Measurements from ENCODE around the gene LHFPL5.
A peak's percentile ranks its signal among the peaks of the same experiment; 100 is the strongest.

The LHFPL5 gene

DNA sequence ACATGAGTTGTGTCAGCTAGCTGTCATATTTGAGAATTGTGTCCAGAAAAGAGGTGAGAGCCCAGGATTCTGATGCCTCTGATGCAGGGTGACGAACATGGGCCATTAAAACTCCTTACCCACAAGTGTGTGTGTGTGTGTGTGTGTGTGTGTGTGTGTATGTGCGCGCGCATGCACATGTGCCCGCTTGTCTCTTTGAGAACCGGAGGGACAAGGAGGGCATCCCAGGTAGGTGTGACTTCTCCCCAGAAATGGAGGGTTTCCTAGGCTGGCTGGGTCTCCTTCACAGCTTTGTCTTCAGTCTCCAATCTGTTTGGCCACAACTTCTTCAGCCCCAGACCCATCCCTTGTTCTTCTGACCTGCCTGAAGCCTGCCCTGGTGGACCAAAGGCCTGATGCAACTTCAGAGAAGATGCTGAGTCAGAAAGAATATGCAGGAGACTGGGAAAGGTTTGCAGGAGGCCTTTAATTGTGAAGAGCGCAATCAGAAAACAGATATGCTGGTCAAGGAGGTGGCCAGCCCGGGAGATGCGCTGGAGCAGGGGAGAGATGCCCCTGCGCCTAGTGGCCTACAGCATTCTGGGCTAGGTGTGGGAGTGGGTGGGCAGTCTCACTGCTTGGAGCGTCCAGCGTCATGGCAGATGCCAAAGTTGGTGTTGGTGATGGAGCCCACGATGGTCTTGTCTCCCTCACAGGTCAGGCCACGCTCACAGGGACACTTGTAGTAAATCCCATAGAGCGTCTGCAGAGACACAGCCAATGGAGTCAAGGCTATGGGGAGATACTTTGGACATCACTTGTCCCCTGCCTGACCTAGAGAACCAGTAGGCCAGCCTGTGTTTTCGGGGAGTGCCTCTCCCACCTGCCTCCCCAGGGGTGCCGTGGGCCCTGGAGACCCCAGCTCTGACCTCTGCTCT is 10.4 kb upstream of the LHFPL5 start:
- no peak for DNase-seq

DNA sequence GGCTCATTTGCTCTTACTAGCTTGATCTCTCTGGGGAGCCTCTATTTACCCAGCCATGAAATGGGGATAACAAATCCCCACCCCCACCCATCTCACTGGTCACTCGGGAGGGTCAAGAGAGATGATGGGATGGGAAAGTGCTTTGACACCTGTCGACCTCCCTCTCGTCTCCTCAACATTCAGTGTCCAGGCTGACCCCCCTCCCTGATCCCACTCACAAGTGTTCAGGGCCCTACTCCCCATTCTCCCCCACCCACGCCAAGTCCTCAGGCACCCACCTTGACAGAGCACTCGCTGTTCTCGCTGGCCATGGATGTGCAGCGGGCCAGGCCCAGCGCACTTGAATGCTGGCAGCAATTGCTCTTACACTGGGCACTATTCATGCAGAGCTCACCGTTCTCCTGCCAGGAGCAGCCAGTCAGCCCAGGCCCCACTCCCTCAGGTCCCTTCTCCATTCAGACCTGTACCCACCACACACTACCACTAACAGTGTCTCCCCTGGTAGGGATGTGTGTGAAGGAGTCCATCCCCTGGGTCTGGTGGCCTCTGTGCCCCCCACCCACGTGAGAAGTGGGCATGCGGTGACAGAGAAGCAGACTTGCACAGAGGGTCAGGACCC is 9.6 kb upstream of the LHFPL5 start:
- DNase-seq = no peak

DNA sequence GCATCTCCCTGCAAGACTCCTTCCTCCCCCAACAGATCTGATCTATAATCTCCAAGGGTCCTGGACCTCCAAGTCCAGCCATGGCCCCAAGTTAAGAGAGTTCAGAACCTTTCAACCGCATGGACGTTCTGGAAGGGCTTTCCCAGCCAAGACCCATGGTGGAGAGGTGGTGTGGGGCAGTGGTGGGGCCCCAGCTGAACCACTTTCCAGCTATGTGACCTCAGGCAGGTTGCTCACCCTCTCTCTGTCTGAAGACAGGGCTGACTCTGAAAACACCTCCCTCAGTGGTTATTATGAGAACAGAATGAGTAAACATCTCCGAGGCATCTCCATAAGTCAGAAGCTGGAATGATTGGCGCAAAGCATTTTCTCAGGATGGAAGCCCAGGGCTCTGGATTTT is 8.9 kb upstream of the LHFPL5 start:
- DNase-seq = no peak

DNA sequence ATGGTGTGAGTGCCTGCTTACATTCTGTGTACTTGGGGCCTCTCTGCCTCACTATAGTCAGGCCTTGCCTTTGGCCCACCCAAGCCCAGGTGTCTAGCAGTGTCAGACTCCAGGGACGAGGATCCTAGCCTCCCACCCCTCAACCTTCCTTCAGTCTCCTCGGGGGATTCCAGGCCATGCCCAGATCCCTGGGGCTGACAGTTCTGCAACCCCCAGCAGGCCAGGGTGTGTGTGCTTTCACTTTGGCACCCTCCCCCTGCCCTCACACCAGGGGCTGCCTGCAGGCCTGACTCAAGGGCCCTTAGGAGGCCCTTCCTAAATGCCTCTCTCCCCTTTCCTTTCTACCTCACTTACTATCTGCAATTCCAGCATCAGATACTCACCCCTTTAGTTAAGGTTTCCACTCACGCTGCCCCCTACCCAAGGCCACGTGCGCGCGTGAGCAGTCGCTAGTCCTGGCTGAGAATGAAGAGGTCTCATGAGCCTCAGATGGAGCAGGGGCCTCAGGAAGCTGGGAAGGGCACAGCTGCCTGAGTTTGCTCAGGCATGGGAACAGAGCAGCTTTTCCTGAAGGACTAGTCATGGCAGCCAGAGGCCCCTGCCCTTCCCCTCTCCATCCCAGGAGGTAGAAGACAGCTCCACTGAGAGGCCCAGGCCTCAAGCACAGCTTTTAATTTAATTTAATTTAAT is 7.2 kb upstream of the LHFPL5 start:
- no peak for DNase-seq

DNA sequence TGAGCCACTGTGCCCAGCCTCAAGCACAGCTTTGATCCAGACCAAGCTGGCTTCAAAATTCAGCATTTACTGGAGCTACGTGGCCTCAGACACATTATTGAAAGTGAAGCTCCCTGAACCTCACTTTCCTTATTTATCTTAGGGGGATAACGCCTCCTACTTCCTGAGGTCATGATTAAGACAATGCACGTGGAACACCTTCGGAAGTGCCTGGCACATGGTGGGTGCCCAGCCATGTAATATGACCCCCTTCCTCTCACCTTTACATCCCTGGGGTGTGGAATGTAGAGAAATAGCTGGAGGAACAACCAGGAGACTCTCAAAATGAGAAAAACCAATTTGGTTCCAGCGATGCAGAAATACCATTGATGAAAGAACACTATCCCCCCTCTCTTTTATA is 6.4 kb upstream of the LHFPL5 start:
- no peak for DNase-seq

DNA sequence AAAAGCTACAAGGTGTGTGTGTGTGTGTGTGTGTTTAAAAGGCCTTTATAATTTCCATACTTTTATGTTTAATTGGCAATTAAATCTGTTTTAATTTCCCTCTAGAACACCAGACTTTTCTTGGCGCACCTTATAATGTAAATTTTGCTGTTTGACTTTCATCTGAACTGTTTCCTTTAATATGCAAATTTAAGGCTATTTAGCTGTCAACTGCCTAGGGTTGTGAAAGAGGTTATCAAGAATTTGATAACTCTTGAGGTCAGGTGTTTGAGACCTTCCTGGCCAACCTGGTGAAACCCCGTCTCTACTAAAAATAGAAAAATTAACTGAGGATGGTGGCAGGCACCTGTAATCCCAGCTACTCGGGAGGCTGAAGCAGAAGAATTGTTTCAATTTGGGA is 4.0 kb upstream of the LHFPL5 start:
- no peak for DNase-seq

DNA sequence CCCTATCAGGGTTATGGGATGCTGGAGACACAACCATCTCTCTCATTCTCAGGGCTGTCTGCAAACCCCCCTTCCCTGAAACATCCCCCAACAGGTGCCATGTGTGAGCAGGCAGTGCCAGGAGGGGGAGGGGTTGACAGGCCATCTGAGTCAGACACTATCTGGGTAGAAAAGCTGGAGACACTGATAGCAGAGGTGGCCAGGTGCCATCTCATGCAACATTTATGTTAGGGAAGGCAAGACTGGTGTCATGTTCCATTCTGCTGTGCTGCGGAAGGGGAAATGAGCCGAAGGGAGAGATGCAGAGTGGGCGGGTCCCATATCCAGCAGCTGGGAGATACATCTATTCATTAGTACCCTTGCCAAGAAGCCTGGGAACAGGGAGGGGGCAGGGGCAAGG is 3.5 kb downstream of the LHFPL5 start:
- DNase-seq = peak; percentile 77

DNA sequence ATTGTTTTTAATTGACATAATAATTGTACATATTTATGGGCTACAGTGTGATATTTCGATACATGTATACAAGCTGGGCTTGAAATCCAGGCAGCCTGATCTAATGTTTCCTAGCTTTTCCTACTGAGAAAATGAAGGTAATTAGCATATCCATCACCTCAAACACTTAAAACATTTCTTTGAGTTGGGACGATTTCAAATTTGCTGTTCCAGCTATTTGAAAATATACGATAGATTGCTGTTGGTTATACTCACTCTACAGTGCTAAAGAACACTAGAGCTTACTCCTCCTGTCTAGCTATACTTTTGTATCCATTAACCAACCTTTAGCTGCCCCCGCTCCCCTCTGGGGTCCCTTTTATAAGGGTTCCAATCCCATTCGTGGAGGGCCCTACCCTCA is 4.7 kb downstream of the LHFPL5 start:
- no peak for DNase-seq

DNA sequence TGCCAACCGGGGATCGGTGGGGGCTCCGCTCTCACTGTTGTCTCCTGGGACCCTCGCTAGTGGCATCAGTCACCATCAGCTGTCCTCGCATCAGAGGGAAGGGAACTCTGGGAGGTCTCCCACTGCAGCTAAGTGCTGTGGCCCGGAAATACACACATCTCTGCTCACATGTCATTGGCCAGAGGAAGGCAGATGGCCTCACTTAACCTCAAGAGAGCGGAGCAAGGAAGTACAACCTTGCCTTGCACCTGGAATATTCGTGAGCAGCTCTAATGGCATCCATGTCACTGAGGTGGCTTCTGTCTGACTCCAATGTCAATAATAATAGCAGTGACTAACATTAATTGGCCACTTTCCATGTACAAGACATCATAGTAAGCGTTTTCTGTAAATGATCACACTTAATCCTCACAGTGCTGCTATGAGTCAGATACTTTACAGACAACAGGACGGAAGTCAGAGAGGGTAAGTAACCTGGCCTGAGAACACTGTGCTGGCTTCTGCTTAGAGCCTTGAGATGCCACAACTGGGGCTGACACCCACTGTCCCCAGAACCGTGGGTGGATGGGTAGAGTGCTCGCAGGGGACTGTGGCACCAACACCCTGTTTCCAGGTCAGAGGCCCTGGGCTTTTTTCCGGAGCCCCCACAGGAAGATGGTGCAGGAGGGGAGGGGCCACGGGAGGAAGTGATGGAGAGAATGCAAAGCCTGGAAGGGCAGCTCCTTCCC is 6.0 kb downstream of the LHFPL5 start:
- no peak for DNase-seq

DNA sequence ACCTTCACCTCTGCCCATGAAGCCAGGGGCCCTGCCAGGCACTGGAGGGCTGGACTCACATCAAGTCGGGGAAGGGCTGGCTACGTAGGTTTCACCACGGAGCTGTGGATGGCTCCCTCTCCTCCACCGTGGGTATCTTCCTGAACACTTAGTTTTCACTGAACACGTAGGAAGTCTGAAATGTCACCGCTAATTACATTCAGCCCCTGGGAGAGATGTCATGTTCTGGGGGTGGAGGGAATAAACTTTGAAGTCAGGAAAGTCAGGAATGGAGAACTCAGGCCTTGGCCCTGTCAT is 6.5 kb downstream of the LHFPL5 start:
- no peak for DNase-seq

DNA sequence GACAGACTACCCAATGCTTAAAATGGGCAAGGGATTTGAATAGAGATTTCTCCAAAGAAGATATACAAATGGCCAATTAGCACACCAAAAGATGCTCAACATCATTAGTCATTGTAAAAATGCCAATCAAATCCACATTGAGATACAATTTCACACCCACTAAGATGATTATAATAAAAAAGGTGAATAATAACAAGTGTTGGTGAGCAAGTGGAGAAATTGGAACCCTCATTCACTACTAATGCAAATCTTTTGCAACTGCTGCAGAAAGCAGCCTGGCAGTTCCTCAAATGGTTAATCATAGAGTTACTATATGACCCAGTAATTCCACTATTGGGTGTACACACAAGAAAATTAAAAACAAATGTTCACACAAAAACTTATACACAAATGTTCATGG is 12.4 kb downstream of the LHFPL5 start:
- DNase-seq = no peak

DNA sequence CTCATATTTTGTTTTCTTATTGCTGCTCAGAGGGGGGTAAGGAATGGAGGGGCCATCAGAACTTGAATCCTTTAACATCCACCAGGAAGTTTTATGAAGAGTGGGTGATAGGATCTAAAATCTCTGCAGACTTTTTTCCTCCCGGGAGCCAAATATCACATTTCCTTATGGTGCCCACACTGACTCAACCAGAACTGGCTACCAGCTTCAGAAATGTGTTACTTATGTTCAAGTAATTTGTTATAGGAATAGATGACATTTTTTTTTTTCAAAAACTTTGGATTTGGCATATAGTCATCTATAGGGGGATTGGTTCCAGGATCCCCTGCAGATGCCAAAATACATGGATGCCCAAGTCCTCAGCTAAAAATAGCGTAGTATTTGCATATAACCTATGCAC is 18.4 kb downstream of the LHFPL5 start:
- no peak for DNase-seq

DNA sequence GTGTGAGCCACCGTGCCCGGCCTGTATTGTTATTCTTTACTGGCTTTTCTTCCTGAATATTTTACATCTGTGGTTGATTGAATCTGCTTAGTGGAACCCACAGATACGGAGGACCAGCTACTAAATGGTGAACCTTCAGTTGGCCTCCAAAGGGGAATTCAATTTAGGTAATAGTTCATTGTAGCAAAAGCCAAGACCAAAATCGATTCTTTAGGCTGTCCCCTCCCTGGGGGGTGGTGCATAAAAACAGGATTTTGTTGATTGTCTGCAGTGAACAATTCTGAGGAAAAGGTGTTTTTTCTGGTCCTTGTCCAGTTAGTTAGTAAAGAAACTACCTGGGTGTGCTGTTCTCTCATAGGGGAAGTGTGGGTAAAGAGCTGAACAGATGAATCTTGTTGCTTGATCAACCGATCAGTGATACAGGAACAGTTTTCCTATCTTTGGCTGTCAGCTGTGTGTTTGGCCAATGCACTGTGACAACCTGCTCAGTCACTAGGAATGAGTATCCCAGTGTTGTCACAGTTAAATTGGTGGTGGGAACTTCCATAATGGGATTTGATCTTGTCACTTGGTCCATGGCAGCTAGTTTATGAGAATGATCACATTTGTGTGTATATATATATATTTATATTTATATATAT is 19.5 kb downstream of the LHFPL5 start:
- DNase-seq = no peak

DNA sequence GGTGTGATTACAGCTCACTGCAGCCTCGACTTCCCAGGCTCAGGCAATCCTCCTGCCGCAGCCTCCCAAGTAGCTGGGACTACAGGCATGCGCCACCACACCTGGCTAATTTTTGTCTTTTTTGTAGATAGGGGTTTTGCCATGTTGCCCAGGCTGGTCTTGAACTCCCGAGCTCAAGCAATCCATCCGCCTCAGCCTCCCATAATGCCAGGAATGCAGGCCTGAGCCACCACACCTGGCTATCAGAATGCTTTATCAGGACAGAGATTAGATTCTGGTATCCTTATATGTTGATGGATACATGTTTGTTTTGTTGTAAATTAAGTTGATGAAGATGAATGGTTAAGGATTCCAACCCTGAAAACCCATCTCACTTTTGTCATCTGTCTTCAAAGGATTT is 24.2 kb downstream of the LHFPL5 start:
- no peak for DNase-seq

DNA sequence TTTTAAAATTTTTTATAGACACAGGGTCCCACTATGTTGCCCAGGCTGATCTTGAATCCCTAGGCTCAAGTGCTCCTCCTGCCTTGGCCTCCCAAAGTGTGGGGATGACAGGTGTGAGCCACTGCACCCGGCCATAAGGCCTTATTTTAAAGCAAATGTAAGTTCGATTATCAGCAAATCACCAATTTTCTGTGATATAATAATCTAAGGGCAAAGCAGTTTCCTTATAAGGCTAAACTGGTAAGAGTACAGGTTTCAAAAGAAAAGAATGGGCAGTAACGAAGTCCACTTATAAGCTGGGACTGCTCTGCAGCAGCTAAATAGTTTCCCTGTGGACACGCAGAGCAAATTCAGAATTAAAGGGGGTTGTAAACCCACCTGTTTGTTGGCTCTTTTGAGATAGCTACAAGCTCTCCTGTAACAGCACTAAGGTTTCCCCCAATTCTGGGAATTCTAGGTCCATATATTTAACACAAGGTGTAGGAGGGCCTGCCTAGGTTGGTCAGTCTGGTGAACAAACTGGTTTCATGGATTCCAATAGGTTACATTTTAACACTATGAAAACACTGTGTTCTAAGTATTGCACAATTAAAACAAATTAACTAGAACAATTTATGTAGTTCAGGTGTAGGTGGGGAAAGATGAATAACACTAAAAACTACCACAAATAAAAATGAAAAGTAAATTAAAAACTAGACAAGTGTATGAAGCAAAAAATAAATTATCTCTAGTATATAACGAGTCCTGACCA is 26.3 kb downstream of the LHFPL5 start:
- no peak for DNase-seq

DNA sequence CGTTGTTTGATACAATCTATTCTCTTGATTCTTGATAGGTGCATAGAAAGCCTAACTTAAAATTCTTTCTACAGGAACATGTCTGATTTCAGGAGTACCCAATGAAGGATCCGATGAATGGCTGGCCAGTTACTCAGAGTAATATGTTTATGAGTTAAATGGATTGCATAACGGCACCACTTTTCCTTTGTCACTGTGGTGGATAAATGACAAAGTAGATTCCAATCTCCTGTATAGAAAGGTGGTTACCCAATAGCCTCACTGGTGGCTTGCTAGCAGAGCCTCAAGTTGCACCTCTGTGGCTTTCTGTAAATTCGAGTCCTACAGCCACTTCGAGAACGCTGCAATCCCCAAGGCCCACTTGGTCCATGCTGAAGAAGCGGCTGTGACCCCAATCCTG is 28.4 kb downstream of the LHFPL5 start:
- DNase-seq = no peak

DNA sequence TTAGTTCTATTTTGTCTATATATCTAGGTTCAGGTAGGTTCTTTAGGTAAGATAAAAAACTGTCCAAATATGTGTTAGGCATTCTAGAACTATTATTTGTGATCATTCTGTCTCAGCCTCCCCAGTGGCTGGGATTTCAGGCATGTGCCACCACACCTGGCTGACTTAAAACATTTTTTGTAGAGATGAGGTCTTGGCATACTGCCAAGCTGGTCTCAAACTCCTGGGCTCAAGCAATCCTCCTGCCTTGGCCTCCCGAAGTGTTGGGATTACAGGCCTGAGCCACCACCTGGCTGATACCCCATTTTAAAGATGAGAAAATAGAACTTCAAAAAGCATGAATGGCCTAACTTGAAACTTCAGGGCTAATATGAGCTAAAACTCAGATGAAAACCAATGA is 33.9 kb downstream of the LHFPL5 start:
- no peak for DNase-seq

DNA sequence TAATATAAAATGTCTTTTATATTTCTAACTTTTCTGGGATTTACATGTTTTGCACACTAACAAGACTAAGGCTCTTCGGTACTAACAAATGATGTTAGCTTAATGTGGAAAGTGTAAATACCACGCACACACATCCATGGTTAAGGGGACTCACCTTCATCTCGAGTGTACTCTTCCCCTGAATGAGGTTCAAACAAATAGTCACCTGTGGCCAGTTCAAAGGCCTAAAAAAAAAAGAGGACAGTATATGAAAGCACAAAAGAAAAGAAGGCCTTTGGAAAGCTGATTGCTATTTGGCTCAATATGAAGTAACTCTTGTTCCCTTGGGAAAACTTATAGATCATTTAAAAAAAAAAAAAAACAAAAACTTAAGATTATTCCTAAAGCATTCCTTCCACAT is 37.2 kb downstream of the LHFPL5 start:
- DNase-seq = no peak

DNA sequence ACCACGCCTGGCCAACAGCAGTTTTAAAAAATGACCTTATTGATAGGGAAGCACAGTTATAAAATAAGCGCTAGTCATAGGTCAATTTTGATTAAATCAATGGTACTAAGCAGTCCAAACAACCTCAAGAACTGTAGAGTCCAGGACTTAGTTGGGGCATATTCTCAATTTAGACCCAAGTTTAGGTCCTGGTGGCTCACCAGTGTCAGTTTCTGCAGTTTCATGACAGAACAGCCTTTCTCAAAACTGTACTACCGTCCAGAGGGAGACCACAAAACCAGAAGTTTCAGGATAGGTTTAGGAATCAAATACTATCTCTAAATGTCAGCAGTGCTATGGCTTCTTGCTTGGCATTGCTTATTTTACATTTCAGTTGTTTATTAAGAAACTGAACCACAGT is 39.1 kb downstream of the LHFPL5 start:
- no peak for DNase-seq

DNA sequence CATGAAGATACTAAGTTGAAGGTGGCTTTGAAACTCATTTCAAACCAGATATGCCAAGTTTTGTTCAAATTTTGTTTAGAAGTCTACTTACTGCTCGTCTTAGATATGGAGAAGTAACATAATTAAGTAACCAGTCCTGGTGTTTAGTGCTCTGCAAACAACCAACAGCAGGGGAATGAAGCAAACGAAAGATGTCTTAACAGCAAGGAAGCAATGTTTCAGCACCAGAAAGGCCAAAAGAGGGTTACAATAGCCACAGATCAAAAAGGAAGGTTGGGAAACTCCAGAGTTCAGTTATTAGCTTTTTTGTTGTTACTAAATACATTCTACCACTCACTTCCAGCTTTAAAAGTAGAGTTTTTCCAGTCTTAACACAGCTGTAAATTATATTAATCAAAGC is 45.1 kb downstream of the LHFPL5 start:
- DNase-seq = no peak

DNA sequence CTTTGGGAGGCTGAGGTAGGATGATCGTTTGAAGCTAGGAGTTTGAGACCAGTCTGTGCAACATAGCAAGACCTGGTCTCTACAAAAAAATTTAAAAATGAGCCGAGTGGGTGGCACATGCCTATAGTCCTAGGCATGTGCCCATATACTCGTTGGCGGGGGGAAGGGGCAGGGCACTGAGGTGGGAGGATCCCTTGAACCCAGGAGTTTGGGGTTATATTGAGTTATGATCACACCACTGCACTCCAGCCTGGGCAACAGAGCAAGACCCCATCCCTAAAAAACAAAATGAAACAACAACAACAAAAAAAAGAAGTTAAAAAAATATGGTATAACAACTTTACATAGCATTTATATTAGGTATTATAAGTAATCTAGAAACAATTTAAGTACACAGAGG is 47.8 kb downstream of the LHFPL5 start:
- DNase-seq = no peak

DNA sequence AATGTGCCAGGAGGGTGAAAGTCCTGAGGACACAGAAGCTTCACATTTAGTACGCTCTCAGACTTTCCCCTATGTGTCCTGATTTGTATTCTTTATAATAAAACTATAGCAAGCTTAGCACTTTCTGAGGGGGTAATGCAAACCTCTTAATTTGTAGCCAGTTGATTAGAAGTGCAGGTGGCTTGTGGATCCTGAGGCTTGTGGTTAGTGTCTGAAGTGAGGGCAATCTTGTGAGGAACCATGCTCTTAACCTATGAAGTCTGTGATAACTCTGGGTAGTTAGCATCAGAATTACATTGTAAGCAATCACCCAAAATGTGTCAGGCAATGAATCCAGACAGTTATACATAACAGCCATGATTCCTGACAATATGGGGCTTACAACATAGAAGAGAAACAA is 51.1 kb downstream of the LHFPL5 start:
- DNase-seq = no peak

Data from NCI-H1694 (cell line).